OCI-LY7 (cell line): Measurements from ENCODE around the gene RAB5IF. TPM values are rescaled to one million over a fixed set of nuclear protein-coding genes. Genes with fewer than 3 reads are reported as not detected.

Experiments
- BruUV-seq: library from RNA; stranded (reverse); fragments of 400-500 nt; replicated peaks from 2 replicates; lab custom pipeline; 2021; lab: Mats Ljungman, UMichigan
- CTCF ChIA-PET: fragments of 300-600 bp; sonication (Branson Sonifier 250); formaldehyde crosslinking; loops from one replicate; lab custom pipeline; 2022; ENCODE audit warnings: antibody characterized with exemption; ENCODE audit not compliant: unreplicated experiment; lab: Charles Lee
- POLR2A ChIA-PET: fragments of 300-600 bp; sonication (Branson Sonifier 250); formaldehyde crosslinking; loops from one replicate; lab custom pipeline; 2022; ENCODE audit warnings: antibody characterized with exemption; lab: Charles Lee
- DNase-seq: peaks from one replicate; pipeline ENCODE4 v3.0.0-alpha.2; 2015; ENCODE audit warnings: low spot score
- H2AFZ ChIP-seq: fragments of 200-600 bp; sonication (generic), shearing (Covaris generic); 2 replicates; pipeline ENCODE4 v1.6.1; 2014; ENCODE audit warnings: mild to moderate bottlenecking, antibody characterized with exemption, low read length, moderate library complexity
- H3K27ac ChIP-seq: fragments of 200-600 bp; sonication (generic); 2 replicates; pipeline ENCODE4 v1.5.1; 2014; ENCODE audit warnings: mixed run types, low read depth, mild to moderate bottlenecking, moderate library complexity, low read length, inconsistent platforms; ENCODE audit not compliant: poor library complexity, severe bottlenecking
- H3K36me3 ChIP-seq: fragments of 200-600 bp; sonication (generic); 2 replicates; pipeline ENCODE4 v1.6.1; 2014; ENCODE audit warnings: mild to moderate bottlenecking, antibody characterized with exemption, low read length, moderate library complexity, mixed read lengths; ENCODE audit not compliant: insufficient read depth
- H3K4me1 ChIP-seq: fragments of 200-600 bp; sonication (generic); 2 replicates; pipeline ENCODE4 v1.5.1; 2014; ENCODE audit warnings: mild to moderate bottlenecking, low read length; ENCODE audit not compliant: insufficient read depth, poor library complexity, severe bottlenecking
- H3K4me2 ChIP-seq: fragments of 200-600 bp; sonication (generic); 2 replicates; pipeline ENCODE4 v1.6.1; 2014; ENCODE audit warnings: mild to moderate bottlenecking, low read length
- H3K4me3 ChIP-seq: fragments of 200-600 bp; sonication (generic); 2 replicates; pipeline ENCODE4 v1.5.1; 2014; ENCODE audit warnings: mild to moderate bottlenecking, low read depth, low read length; ENCODE audit not compliant: poor library complexity, severe bottlenecking
- H3K79me2 ChIP-seq: fragments of 200-600 bp; sonication (generic); 2 replicates; pipeline ENCODE4 v1.6.1; 2016; ENCODE audit warnings: low read depth, mild to moderate bottlenecking, low read length, moderate library complexity, mixed read lengths; ENCODE audit not compliant: insufficient read depth
- H3K9me2 ChIP-seq: fragments of 200-600 bp; sonication (generic); 2 replicates; pipeline ENCODE4 v1.6.1; 2016; ENCODE audit warnings: mild to moderate bottlenecking, low read length, mixed read lengths; ENCODE audit not compliant: insufficient read depth
- H3K9me3 ChIP-seq: fragments of 200-600 bp; sonication (generic); 2 replicates; pipeline ENCODE4 v1.6.1; 2014; ENCODE audit warnings: mild to moderate bottlenecking, mixed run types, low read length, mixed read lengths
- H4K20me1 ChIP-seq: fragments of 200-600 bp; sonication (generic); 2 replicates; pipeline ENCODE4 v1.6.1; 2014; ENCODE audit warnings: mild to moderate bottlenecking, antibody characterized with exemption, low read length, moderate library complexity, mixed read lengths; ENCODE audit not compliant: insufficient read depth
- EZH2phosphoT487 ChIP-seq: fragments of 200-600 bp; sonication (generic); IDR thresholded peaks from 2 replicates; pipeline ENCODE4 v1.6.1; 2018; ENCODE audit warnings: low read depth, borderline replicate concordance, mild to moderate bottlenecking, mixed run types, antibody characterized with exemption, low read length, moderate library complexity, mixed read lengths
- intact Hi-C: fragments of 100-400 bp; cut with micrococcal nuclease; formaldehyde crosslinking; loops from one replicate; pipeline ENCODE4 v1.10.0; 2022; ENCODE audit not compliant: unreplicated experiment
- total RNA-seq, 2 experiments: library from RNA; depleted of rRNA in 1 of 2; stranded (reverse); fragments of >200 nt in 1 of 2; shearing (Covaris generic) in 1 of 2; gene quantifications; 2 replicates each; pipeline ENCODE4 v1.2.3, GENCODE V29; 2014 to 2022
- TF ChIP-seq, protein P1 (sequence below): fragments of 200-600 bp; sonication (generic); conservative IDR thresholded peaks from 2 replicates; pipeline ENCODE4 v1.5.1; 2014; ENCODE audit warnings: mild to moderate bottlenecking, antibody characterized with exemption, low read length, moderate library complexity, mixed read lengths

RAB5IF gene
- total RNA-seq, 2 experiments from 2014 or later, result 66.6 to 94.8 TPM

GRCh38 chr20:36644706-36645095 is 39.1 kb downstream of the RAB5IF start:
- no peaks in the 10 kb centered on the region for H4K20me1 ChIP-seq
- no peak for DNase-seq
- H3K9me3 ChIP-seq, result no peaks in the 10 kb centered on the region
- peaks cover 26% of the 10 kb centered on the region for H3K4me1 ChIP-seq
- intact Hi-C loops, result no loop called here
- H3K36me3 ChIP-seq, result no peaks in the 10 kb centered on the region
- CTCF ChIA-PET, result no interaction called here
- BruUV-seq, result no TSS peak
- H3K4me3 ChIP-seq, result peak overlapping the region; percentile 17
- peak overlapping the region; percentile 77; the same call in 1 of the 2 replicates for H2AFZ ChIP-seq
- peak overlapping the region; percentile 28 for H3K27ac ChIP-seq
- no peaks in the 10 kb centered on the region for H3K79me2 ChIP-seq
- TF ChIP-seq EZH2phosphoT487, result no peak
- TF ChIP-seq, protein P1, sequence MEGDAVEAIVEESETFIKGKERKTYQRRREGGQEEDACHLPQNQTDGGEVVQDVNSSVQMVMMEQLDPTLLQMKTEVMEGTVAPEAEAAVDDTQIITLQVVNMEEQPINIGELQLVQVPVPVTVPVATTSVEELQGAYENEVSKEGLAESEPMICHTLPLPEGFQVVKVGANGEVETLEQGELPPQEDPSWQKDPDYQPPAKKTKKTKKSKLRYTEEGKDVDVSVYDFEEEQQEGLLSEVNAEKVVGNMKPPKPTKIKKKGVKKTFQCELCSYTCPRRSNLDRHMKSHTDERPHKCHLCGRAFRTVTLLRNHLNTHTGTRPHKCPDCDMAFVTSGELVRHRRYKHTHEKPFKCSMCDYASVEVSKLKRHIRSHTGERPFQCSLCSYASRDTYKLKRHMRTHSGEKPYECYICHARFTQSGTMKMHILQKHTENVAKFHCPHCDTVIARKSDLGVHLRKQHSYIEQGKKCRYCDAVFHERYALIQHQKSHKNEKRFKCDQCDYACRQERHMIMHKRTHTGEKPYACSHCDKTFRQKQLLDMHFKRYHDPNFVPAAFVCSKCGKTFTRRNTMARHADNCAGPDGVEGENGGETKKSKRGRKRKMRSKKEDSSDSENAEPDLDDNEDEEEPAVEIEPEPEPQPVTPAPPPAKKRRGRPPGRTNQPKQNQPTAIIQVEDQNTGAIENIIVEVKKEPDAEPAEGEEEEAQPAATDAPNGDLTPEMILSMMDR, result no peak
- H3K9me2 ChIP-seq, result no peaks in the 10 kb centered on the region
- H3K4me2 ChIP-seq, result peak overlapping the region; percentile 52
- POLR2A ChIA-PET, result interaction anchor here (0.6 to 0.9 kb wide), 2 partner anchors 15 to 39 kb away, joined by 3 to 5 read pairs; partner anchors contain the start of gene RAB5IF

- DNase-seq, result no peak
- Histone ChIP-seq H3K4me3 (no peak overlapping the region), H3K4me1 (peaks cover 26% of the 10 kb centered on the region), H4K20me1 (no peaks in the 10 kb centered on the region), H3K9me2 (no peaks in the 10 kb centered on the region), H3K4me2 (peak overlapping the region; percentile 15), H3K36me3 (no peaks in the 10 kb centered on the region), H3K79me2 (no peaks in the 10 kb centered on the region), H2AFZ (peak overlapping the region; percentile 58; the same call in 1 of the 2 replicates), H3K9me3 (no peaks in the 10 kb centered on the region), H3K27ac (no peak overlapping the region)
- TF ChIP-seq, protein P1, result no peak
- TF ChIP-seq EZH2phosphoT487, result no peak
- no TSS peak for BruUV-seq
- POLR2A ChIA-PET, result interaction anchor here (0.5 to 1.2 kb wide), 4 partner anchors 15 to 84 kb away, joined by 3 to 5 read pairs (median 3); partner anchors contain the start of gene RAB5IF
- CTCF ChIA-PET, result no interaction called here
- intact Hi-C loops, result no loop called here
Observed at GRCh38 chr20:36645353-36645752, 39.8 kb downstream of the RAB5IF start.

DNA sequence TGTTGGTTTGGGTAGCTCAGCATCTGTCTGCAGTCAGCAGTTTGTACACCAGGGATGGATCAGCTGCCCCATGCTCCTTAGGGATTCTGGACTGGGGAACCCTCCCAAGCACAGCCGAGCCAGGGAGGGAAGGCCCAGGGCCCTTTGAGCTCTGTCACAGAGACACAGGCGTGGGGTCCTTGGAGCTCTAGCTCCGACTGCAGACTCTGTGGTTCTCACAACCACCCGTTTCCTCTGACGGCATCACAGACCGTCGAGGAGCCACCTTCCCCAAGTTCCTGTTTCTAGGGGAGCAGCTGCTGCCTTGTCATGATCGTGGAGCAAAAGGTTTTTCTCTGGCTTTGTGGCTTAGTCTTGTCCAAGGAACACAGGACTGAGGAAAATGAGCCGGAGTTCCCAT is 40.4 kb downstream of the RAB5IF start, which contains the start of gene SLA2:
SLA2 (minus strand) TSS at position 199 of the 400 bp plus-strand sequence. CDS start 4,861 bp downstream, outside the sequence.
- H4K20me1 ChIP-seq, result no peaks in the 10 kb centered on the region
- ChIA-PET POLR2A (interaction anchor here (0.6 to 1.2 kb wide), 4 partner anchors 15 to 453 kb away, joined by 3 to 6 read pairs (median 3); no protein-coding TSS in a partner anchor), CTCF (no interaction called here)
- H3K79me2 ChIP-seq, result no peaks in the 10 kb centered on the region
- intact Hi-C loops, result no loop called here
- no peak within 1 kb of the TSS for H3K4me3 ChIP-seq
- no peaks in the 10 kb centered on the region for H3K9me2 ChIP-seq
- peak within 1 kb of the TSS; percentile 15 for H3K4me2 ChIP-seq
- no peaks in the 10 kb centered on the region for H3K9me3 ChIP-seq
- no peak for TF ChIP-seq EZH2phosphoT487
- TF ChIP-seq, protein P1, result no peak
- peak; percentile 56 for DNase-seq
- BruUV-seq, result no TSS peak
- H3K4me1 ChIP-seq, result peaks cover 26% of the 10 kb centered on the region
- H2AFZ ChIP-seq, result peak within 1 kb of the TSS; percentile 58
- no peak within 1 kb of the TSS for H3K27ac ChIP-seq
- no peaks in the 10 kb centered on the region for H3K36me3 ChIP-seq
